22Rv1 (cell line): ENCODE results near the gene MLLT3.

Source experiments
- CTCF ChIP-seq: fragments of 450-650 bp; IDR thresholded peaks from 2 replicates; pipeline ENCODE4 v1.5.1; 2017; ENCODE audit warnings: mild to moderate bottlenecking
- ZFX ChIP-seq: fragments of 450-650 bp; IDR thresholded peaks from 2 replicates; pipeline ENCODE4 v1.6.1; 2017; ENCODE audit warnings: antibody characterized with exemption, borderline replicate concordance

DNA sequence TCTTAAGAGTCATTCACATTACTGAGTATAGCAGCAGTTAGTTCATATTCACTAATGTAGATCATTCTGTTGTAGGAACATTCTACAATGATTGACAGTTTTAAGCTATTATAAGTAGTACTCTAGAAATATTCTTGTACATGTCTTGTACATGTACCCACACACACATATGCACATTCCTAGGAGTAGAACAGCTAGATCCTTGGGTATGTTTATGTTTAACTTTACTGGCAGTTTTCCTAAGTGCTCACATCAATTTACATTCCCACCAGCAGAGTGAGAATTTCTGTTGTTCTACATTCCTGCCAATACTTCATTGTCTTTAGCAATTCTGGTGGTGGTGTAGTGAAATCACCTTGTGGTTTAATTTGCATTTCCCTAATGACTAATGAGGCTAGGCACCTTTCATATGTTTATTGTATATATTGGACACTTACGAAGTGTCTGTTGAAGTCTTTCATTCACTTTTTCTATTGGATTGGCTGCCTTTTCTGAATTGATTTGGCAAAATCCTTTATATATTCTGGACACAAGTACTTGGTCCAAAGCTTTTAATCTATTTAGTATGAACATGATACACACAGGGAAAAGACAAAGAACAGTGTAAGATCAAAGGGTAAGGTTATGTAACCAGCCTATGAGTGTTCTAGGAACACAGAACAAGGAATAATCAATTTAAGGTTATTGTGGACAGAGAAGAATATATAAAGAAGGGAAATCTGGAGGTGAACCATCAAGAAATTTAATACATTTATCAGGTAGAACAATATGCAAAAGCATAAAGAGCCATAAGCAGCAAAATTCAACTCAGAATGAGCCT, 95.6 kb downstream of the MLLT3 start:
- TF ChIP-seq CTCF (no peak), ZFX (no peak)
